ENCODE measurements around the gene HRH3. TPM values are rescaled to one million over a fixed set of nuclear protein-coding genes. Genes with fewer than 3 reads are reported as not detected.

HRH3 gene
- total RNA-seq, 1 donor from 2014 or later = not detected

DNA sequence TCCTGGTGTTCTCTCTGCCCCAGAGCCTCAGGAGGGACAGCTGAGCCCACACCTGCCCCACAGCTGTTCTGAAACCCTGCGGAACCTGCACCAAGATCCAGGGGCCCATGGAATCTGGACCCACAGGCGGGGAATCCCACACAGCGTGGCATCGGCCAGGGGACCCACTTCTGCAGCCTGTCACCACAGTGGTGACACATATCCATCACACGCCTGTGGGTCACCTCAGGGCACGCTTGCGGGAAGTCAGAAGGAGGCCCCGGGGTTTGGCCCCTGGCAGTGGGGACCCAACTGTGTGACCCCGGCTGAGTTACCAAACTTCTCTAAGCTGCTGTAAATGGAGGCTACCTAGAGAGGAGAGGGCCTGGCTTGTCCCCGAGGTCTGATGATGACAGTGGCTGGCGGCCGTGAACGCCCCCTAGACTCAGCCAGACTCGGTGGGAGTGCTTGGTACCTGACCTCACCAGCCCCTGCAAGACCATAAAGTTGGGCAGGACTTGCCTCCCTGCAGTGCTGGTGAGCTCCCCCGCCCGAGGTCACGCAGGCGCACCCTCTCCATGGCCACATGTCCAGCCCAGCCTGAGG, 2.3 kb upstream of the HRH3 start:
- peaks cover 6% of the 10 kb centered on the region for H3K4me1 Mint-ChIP-seq
- H3K9me3 Mint-ChIP-seq = no peaks in the 10 kb centered on the region
- no peak for DNase-seq (ENCODE audit: low spot score in 2 of 2, unreplicated experiment in 2 of 2)
- no peak overlapping the region for H3K4me3 Mint-ChIP-seq
- H3K27me3 Mint-ChIP-seq (ENCODE audit: low read depth) = peaks cover 90% of the 10 kb centered on the region
- no peaks in the 10 kb centered on the region for H3K36me3 Mint-ChIP-seq
- H3K27ac Mint-ChIP-seq = no peak overlapping the region
- TF ChIP-seq, protein P1, sequence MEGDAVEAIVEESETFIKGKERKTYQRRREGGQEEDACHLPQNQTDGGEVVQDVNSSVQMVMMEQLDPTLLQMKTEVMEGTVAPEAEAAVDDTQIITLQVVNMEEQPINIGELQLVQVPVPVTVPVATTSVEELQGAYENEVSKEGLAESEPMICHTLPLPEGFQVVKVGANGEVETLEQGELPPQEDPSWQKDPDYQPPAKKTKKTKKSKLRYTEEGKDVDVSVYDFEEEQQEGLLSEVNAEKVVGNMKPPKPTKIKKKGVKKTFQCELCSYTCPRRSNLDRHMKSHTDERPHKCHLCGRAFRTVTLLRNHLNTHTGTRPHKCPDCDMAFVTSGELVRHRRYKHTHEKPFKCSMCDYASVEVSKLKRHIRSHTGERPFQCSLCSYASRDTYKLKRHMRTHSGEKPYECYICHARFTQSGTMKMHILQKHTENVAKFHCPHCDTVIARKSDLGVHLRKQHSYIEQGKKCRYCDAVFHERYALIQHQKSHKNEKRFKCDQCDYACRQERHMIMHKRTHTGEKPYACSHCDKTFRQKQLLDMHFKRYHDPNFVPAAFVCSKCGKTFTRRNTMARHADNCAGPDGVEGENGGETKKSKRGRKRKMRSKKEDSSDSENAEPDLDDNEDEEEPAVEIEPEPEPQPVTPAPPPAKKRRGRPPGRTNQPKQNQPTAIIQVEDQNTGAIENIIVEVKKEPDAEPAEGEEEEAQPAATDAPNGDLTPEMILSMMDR (IDR thresholded peaks at IDR 0.05; ENCODE audit: unreplicated experiment) = no peak

DNA sequence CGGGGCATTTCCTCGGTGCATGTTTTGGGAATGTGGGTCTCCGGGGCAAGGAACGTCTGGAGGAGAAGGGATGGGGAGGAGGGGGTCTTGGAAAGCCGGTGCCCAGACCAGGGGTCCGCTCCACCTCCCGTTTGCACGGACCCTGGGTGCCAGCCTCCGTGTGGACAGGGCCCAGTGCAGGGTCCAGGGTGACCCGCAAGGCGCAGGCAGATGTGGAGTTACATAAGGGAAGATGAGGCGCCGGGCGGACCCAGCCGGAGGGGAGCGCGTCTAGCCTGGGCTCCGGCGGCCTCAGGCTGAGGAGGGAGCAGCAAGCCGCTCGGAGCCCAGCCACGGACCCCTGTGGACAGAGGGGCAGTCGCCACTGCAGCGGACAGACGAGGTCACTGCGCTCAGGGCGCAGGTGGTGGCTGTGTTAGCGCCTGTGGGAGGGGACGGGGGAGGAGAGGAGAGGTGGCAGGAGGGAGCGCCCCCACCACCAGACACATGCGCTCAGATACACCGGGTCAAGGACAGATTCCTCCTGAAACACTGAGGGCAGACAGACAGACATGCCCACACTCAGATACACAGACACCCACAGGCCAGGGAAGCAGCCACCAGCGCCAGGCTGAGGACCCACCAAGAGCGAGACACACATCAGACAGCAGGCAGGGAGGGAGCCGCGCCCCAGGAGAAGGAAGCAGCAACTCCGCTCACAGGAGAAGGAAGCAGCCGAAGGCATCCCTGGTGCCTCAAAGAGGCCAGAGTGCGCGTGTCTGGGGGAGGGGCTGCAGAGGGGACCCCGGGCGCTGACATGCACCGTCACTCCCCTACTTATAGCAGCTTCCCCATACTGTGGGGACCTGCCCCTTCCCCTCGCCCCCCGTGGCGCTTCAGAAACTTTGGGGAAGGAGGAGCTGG, 839 bp upstream of the HRH3 start:
- TF ChIP-seq, protein P1 (IDR thresholded peaks at IDR 0.05; ENCODE audit: unreplicated experiment) = no peak
- Mint-ChIP-seq H3K27me3 (ENCODE audit: low read depth) (peaks cover 88% of the 10 kb centered on the region), H3K4me1 (peaks cover 6% of the 10 kb centered on the region), H3K4me3 (peak overlapping the region; percentile 40), H3K9me3 (no peaks in the 10 kb centered on the region), H3K36me3 (no peaks in the 10 kb centered on the region), H3K27ac (no peak overlapping the region)
- DNase-seq (ENCODE audit: low spot score in 2 of 2, unreplicated experiment in 2 of 2) = no peak

DNA sequence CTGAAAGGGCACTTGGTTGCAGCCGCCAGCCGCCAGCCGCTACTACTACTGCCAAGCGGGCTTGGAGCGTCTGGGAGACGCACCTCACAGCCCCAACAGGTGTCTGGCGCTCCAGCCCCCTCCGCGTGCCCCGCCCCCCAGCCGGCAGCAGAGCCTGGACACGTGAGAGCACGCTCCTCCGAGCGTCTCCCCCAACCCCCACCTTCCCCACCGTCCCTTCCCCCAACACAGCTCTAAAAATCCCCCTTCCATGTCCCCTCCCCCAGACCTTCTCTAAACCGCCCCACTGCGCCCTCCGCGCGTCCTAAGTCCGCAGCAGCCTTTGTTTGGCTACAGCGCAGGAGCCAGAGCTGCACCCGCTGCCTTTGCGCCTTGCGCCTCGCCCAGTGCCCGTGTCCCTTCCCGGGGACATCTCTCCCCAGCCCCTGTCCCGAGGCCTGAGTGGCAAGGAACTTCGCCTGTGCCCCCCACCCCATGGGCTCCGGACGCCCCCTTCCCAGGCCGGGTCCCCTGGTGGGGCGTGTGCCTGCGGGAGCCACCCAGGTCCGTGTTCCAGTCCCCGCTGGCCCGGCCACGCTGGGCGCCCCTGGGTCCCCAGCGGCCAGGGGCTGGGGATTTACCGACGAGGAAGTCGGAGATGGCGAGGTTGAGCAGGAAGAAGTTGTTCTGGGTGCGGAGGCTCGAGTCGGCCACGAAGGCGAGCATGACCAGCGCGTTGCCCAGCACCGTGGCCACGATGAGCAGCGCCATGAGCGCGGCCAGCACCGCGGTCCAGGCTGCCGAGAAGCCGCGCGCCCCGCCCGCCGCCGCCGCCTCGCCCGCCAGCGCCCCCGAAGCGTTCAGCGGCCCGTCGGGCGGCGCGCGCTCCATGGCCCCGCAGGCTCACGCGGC, 732 bp downstream of the HRH3 start:
- H3K27ac Mint-ChIP-seq = no peak overlapping the region
- H3K4me3 Mint-ChIP-seq = peak overlapping the region; percentile 41
- H3K4me1 Mint-ChIP-seq = peaks cover 6% of the 10 kb centered on the region
- TF ChIP-seq, protein P1 (IDR thresholded peaks at IDR 0.05; ENCODE audit: unreplicated experiment) = no peak
- peaks cover 87% of the 10 kb centered on the region for H3K27me3 Mint-ChIP-seq (ENCODE audit: low read depth)
- no peaks in the 10 kb centered on the region for H3K9me3 Mint-ChIP-seq
- H3K36me3 Mint-ChIP-seq = no peaks in the 10 kb centered on the region
- DNase-seq (ENCODE audit: low spot score in 2 of 2, unreplicated experiment in 2 of 2) = no peak

DNA sequence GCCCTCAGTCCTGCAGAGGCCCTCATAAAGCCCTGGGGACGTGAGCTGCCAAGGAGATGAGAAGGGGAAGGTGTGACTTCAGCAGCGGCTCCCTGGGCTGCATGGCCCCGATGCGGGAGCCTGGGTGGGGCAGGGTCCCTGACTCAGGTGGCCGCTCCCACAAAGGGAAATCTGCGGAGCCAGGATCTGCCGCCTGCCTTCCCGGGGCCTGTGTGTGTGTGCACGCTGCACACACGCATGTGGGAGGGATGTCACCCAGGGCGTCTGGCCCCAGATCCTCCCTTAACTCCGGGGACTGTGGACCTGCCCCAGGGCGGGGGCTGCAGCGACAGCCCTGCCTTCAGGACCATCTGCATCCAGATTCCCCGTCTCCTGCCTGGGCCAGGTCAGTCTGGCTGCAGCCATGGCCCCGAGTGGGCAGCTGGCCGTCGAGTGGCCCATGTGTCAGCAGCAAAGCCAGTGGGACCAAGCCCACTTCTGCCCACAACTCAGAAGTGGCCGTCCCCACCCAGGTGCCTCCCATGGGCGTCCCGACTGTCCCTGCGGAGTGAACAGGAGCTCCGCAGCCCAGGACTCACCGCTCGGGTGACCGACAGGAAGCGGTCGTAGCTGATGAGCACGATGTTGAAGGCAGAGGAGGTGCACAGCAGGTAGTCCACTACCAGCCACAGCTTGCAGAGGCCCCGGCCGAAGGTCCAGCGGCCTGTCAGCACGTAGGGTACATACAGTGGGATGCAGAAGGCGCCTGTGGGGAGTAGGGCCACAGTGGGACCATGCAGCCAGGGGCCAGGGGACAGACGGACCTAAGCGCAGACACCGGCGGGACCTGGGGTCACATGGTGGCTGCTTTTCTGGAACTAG, 1.9 kb downstream of the HRH3 start:
- Mint-ChIP-seq H3K36me3 (no peaks in the 10 kb centered on the region), H3K27ac (no peak overlapping the region), H3K4me3 (peak overlapping the region; percentile 15), H3K27me3 (ENCODE audit: low read depth) (peaks cover 83% of the 10 kb centered on the region), H3K9me3 (no peaks in the 10 kb centered on the region), H3K4me1 (peaks cover 6% of the 10 kb centered on the region)
- TF ChIP-seq, protein P1 (IDR thresholded peaks at IDR 0.05; ENCODE audit: unreplicated experiment) = no peak
- DNase-seq (ENCODE audit: low spot score in 2 of 2, unreplicated experiment in 2 of 2) = no peak
